Astrocyte of the cerebellum (primary cell): ENCODE measurements around the gene PNPLA1.

Experiments used
- DNase-seq: peaks from one replicate; pipeline ENCODE4 v3.0.0-alpha.2; 2011; ENCODE audit warnings: low read depth
- H3K4me3 ChIP-seq: 2 replicates; pipeline ENCODE4 v1.5.1; 2011; ENCODE audit warnings: mild to moderate bottlenecking, low read depth, low read length, moderate library complexity
- CTCF ChIP-seq: IDR thresholded peaks from 2 replicates; pipeline ENCODE4 v1.5.1; 2012; ENCODE audit warnings: low read length, low read depth, moderate library complexity, mild to moderate bottlenecking; ENCODE audit errors: missing control alignments
- in situ Hi-C: cut with HindIII; loops from 2 replicates; pipeline ENCODE4 v1.10.0; 2017; ENCODE audit warnings: low sequenced_read_pairs

Gene PNPLA1

GRCh38 chr6:36226438-36227047 is 43.3 kb upstream of the PNPLA1 start:
- no peak for DNase-seq
- in situ Hi-C loops: no loop called here
- no peak for TF ChIP-seq CTCF
- no peak overlapping the region for H3K4me3 ChIP-seq

DNA sequence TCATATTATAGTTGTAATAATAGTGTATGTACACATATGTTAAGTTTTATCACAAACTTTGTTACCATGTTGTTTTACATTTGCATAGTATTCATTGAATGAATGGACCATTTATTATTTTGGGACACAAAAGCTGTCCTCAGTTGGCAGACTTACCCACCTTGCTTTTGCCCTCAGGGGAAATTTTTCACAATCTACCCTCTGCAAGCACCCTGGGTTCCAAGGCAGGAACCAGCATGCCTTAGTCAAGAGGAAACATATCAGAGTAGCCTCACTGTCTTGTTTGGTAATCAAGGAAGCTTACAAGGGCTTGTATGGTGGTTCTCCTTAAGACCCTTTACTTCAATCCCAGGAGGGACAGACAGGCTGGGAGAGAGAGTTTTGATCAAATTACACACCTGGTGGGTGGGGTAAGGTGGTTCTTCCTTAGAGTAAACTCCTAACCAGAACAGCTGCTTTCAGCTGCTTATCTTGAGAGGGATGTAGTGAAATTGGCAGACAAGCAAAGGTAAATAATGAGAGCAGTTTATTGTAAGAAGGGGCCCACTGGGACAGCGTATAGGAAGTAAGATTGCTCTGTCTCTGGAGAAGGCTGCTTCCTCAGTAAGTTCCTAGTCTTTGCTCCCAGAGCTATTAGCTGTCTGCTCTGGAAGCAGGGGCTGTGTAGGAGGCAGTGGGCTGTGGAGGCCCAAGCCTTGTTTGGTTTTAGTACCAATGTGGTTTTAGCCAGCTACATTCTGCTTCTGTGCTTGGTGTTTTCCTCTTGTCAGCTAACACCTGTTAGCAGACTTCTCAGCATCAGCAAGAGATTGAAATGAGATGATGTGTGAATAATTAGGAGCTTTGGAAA is 42.3 kb upstream of the PNPLA1 start:
- in situ Hi-C loops: no loop called here
- DNase-seq: no peak
- TF ChIP-seq CTCF: no peak
- H3K4me3 ChIP-seq: no peak overlapping the region

GRCh38 chr6:36229223-36229622 is 40.6 kb upstream of the PNPLA1 start:
- no peak for TF ChIP-seq CTCF
- no peak for DNase-seq
- in situ Hi-C loops: no loop called here
- no peak overlapping the region for H3K4me3 ChIP-seq

GRCh38 chr6:36230371-36230770 is 39.5 kb upstream of the PNPLA1 start:
- DNase-seq: no peak
- in situ Hi-C loops: no loop called here
- no peak for TF ChIP-seq CTCF
- H3K4me3 ChIP-seq: no peak overlapping the region

DNA sequence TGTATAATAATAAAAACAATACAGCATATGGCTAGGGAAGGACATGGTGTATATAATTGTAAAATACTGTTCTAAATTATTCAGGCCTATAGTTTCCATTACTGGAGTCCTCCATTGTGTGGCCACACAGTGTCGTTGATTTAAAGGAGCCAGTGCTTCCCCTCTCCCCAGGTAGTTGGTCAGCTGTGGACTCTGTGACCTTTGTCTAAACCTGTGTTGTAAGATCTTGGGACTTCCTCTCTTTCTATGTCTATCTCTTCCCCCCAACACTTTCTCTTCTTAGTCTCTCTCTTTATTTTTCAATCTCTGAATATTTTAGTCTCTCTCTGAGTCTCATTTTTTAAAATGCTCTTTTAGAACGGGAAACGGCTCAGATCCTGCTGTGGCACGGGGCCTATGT is 37.7 kb upstream of the PNPLA1 start:
- in situ Hi-C loops: no loop called here
- H3K4me3 ChIP-seq: no peak overlapping the region
- DNase-seq: no peak
- TF ChIP-seq CTCF: no peak

DNA sequence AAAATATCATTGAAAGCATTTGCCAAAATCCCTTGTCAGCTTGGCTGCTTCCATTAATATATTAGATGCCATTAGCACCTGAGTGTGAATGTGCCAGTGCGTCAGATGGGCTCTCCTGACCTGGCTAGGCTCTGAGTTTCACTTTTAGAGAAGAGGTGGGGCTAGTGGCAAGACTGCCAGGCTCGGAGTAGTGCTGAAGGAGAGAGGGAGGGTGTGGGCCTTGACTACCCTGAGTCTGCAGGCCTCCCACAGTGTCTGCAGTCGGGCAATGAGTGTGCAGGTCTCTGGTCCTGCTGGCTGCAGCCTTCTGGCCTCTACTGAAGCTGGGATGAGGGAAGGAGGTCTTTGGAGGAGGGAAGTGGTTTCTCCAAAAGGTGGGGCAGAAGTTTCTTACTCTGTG is 34.6 kb upstream of the PNPLA1 start:
- in situ Hi-C loops: no loop called here
- no peak for TF ChIP-seq CTCF
- H3K4me3 ChIP-seq: no peak overlapping the region
- no peak for DNase-seq
